OCI-LY7 (cell line): ENCODE results near the gene MIER3. TPM values are rescaled to one million over a fixed set of nuclear protein-coding genes. Genes with fewer than 3 reads are reported as not detected.

ENCODE experiments used
- BruUV-seq: library from RNA; stranded (reverse); fragments of 400-500 nt; replicated peaks from 2 replicates; lab custom pipeline; 2021; lab: Mats Ljungman, UMichigan
- CTCF ChIA-PET: fragments of 300-600 bp; sonication (Branson Sonifier 250); formaldehyde crosslinking; loops from one replicate; lab custom pipeline; 2022; ENCODE audit warnings: antibody characterized with exemption; ENCODE audit not compliant: unreplicated experiment; lab: Charles Lee
- POLR2A ChIA-PET: fragments of 300-600 bp; sonication (Branson Sonifier 250); formaldehyde crosslinking; loops from one replicate; lab custom pipeline; 2022; ENCODE audit warnings: antibody characterized with exemption; lab: Charles Lee
- DNase-seq: peaks from one replicate; pipeline ENCODE4 v3.0.0-alpha.2; 2015; ENCODE audit warnings: low spot score
- H2AFZ ChIP-seq: fragments of 200-600 bp; sonication (generic), shearing (Covaris generic); 2 replicates; pipeline ENCODE4 v1.6.1; 2014; ENCODE audit warnings: mild to moderate bottlenecking, antibody characterized with exemption, low read length, moderate library complexity
- H3K27ac ChIP-seq: fragments of 200-600 bp; sonication (generic); 2 replicates; pipeline ENCODE4 v1.5.1; 2014; ENCODE audit warnings: mixed run types, low read depth, mild to moderate bottlenecking, moderate library complexity, low read length, inconsistent platforms; ENCODE audit not compliant: poor library complexity, severe bottlenecking
- H3K36me3 ChIP-seq: fragments of 200-600 bp; sonication (generic); 2 replicates; pipeline ENCODE4 v1.6.1; 2014; ENCODE audit warnings: mild to moderate bottlenecking, antibody characterized with exemption, low read length, moderate library complexity, mixed read lengths; ENCODE audit not compliant: insufficient read depth
- H3K4me1 ChIP-seq: fragments of 200-600 bp; sonication (generic); 2 replicates; pipeline ENCODE4 v1.5.1; 2014; ENCODE audit warnings: mild to moderate bottlenecking, low read length; ENCODE audit not compliant: insufficient read depth, poor library complexity, severe bottlenecking
- H3K4me2 ChIP-seq: fragments of 200-600 bp; sonication (generic); 2 replicates; pipeline ENCODE4 v1.6.1; 2014; ENCODE audit warnings: mild to moderate bottlenecking, low read length
- H3K4me3 ChIP-seq: fragments of 200-600 bp; sonication (generic); 2 replicates; pipeline ENCODE4 v1.5.1; 2014; ENCODE audit warnings: mild to moderate bottlenecking, low read depth, low read length; ENCODE audit not compliant: poor library complexity, severe bottlenecking
- H3K79me2 ChIP-seq: fragments of 200-600 bp; sonication (generic); 2 replicates; pipeline ENCODE4 v1.6.1; 2016; ENCODE audit warnings: low read depth, mild to moderate bottlenecking, low read length, moderate library complexity, mixed read lengths; ENCODE audit not compliant: insufficient read depth
- H3K9me2 ChIP-seq: fragments of 200-600 bp; sonication (generic); 2 replicates; pipeline ENCODE4 v1.6.1; 2016; ENCODE audit warnings: mild to moderate bottlenecking, low read length, mixed read lengths; ENCODE audit not compliant: insufficient read depth
- H3K9me3 ChIP-seq: fragments of 200-600 bp; sonication (generic); 2 replicates; pipeline ENCODE4 v1.6.1; 2014; ENCODE audit warnings: mild to moderate bottlenecking, mixed run types, low read length, mixed read lengths
- H4K20me1 ChIP-seq: fragments of 200-600 bp; sonication (generic); 2 replicates; pipeline ENCODE4 v1.6.1; 2014; ENCODE audit warnings: mild to moderate bottlenecking, antibody characterized with exemption, low read length, moderate library complexity, mixed read lengths; ENCODE audit not compliant: insufficient read depth
- EZH2phosphoT487 ChIP-seq: fragments of 200-600 bp; sonication (generic); IDR thresholded peaks from 2 replicates; pipeline ENCODE4 v1.6.1; 2018; ENCODE audit warnings: low read depth, borderline replicate concordance, mild to moderate bottlenecking, mixed run types, antibody characterized with exemption, low read length, moderate library complexity, mixed read lengths
- intact Hi-C: fragments of 100-400 bp; cut with micrococcal nuclease; formaldehyde crosslinking; loops from one replicate; pipeline ENCODE4 v1.10.0; 2022; ENCODE audit not compliant: unreplicated experiment
- total RNA-seq, 2 experiments: library from RNA; depleted of rRNA in 1 of 2; stranded (reverse); fragments of >200 nt in 1 of 2; shearing (Covaris generic) in 1 of 2; gene quantifications; 2 replicates each; pipeline ENCODE4 v1.2.3, GENCODE V29; 2014 to 2022
- TF ChIP-seq, protein P1 (sequence below): fragments of 200-600 bp; sonication (generic); conservative IDR thresholded peaks from 2 replicates; pipeline ENCODE4 v1.5.1; 2014; ENCODE audit warnings: mild to moderate bottlenecking, antibody characterized with exemption, low read length, moderate library complexity, mixed read lengths

Gene MIER3
- total RNA-seq, 2 experiments from 2014 or later = 12.6 to 29.2 TPM

DNA sequence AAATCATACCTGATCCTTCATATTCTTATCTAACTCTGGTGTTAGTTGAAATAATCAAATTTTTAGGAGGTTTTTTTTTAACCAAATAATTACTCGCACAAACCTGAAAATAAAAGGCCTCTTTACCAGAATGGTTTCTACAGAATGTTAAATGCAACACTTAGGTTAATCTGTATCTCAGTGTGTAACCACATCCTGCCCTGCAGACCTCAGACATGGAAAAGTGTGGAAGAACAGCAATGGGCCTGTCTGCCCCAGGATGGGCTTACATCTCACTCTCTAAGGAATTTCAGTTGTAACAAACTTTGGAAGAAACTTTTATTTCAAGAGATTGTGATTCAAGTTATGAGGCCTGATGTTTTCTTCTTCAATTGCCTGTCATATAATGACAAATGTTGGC, 32.5 kb upstream of the MIER3 start:
- ChIA-PET POLR2A (no interaction called here), CTCF (no interaction called here)
- Histone ChIP-seq H3K4me3 (no peak overlapping the region), H3K9me3 (no peaks in the 10 kb centered on the region), H3K36me3 (no peaks in the 10 kb centered on the region), H3K79me2 (no peaks in the 10 kb centered on the region), H3K4me1 (peaks cover 19% of the 10 kb centered on the region), H3K4me2 (no peak overlapping the region), H2AFZ (no peak overlapping the region), H3K27ac (no peak overlapping the region), H4K20me1 (no peaks in the 10 kb centered on the region), H3K9me2 (no peaks in the 10 kb centered on the region)
- no peak for TF ChIP-seq EZH2phosphoT487
- TF ChIP-seq, protein P1, sequence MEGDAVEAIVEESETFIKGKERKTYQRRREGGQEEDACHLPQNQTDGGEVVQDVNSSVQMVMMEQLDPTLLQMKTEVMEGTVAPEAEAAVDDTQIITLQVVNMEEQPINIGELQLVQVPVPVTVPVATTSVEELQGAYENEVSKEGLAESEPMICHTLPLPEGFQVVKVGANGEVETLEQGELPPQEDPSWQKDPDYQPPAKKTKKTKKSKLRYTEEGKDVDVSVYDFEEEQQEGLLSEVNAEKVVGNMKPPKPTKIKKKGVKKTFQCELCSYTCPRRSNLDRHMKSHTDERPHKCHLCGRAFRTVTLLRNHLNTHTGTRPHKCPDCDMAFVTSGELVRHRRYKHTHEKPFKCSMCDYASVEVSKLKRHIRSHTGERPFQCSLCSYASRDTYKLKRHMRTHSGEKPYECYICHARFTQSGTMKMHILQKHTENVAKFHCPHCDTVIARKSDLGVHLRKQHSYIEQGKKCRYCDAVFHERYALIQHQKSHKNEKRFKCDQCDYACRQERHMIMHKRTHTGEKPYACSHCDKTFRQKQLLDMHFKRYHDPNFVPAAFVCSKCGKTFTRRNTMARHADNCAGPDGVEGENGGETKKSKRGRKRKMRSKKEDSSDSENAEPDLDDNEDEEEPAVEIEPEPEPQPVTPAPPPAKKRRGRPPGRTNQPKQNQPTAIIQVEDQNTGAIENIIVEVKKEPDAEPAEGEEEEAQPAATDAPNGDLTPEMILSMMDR = no peak
- DNase-seq = no peak
- intact Hi-C loops = no loop called here
- no TSS peak for BruUV-seq

- Histone ChIP-seq H4K20me1 (no peaks in the 10 kb centered on the region), H3K36me3 (no peaks in the 10 kb centered on the region), H3K79me2 (no peaks in the 10 kb centered on the region), H3K27ac (no peak overlapping the region), H3K4me1 (peaks cover 19% of the 10 kb centered on the region), H3K9me3 (no peaks in the 10 kb centered on the region), H3K4me2 (no peak overlapping the region), H3K4me3 (no peak overlapping the region), H3K9me2 (no peaks in the 10 kb centered on the region), H2AFZ (no peak overlapping the region)
- intact Hi-C loops = no loop called here
- no TSS peak for BruUV-seq
- TF ChIP-seq, protein P1 = no peak
- no peak for TF ChIP-seq EZH2phosphoT487
- CTCF ChIA-PET = no interaction called here
- no peak for DNase-seq
- POLR2A ChIA-PET = no interaction called here
Measured at GRCh38 chr5:56983593-56984361, 31.9 kb upstream of the MIER3 start.
